Dendritic cell treated with granulocyte-macrophage colony-stimulating factor and Interleukin-4, amounts not matched to agents 40 ng/mL and 50 ng/mL, for 4 days (primary cell): ENCODE measurements around the gene CACUL1.

ENCODE experiments used
- H3K27ac Mint-ChIP-seq: one replicate; pipeline ENCODE4 v1.8.0; 2022; ENCODE audit warnings: mild to moderate bottlenecking, mixed read lengths
- H3K27me3 Mint-ChIP-seq: one replicate; pipeline ENCODE4 v1.8.0; 2022; ENCODE audit warnings: mild to moderate bottlenecking, mixed read lengths
- H3K36me3 Mint-ChIP-seq: one replicate; pipeline ENCODE4 v1.8.0; 2022; ENCODE audit warnings: low read depth, mixed read lengths
- H3K4me1 Mint-ChIP-seq: one replicate; pipeline ENCODE4 v1.8.0; 2022; ENCODE audit warnings: low read depth, mixed read lengths
- H3K4me3 Mint-ChIP-seq: one replicate; pipeline ENCODE4 v1.8.0; 2022; ENCODE audit warnings: mild to moderate bottlenecking, moderate library complexity, mixed read lengths
- H3K9me3 Mint-ChIP-seq: one replicate; pipeline ENCODE4 v1.8.0; 2022; ENCODE audit warnings: mixed read lengths
- intact Hi-C: fragments of 100-400 bp; cut with micrococcal nuclease; formaldehyde crosslinking; loops from one replicate; pipeline ENCODE4 v1.15.0; 2022

CACUL1 gene

DNA sequence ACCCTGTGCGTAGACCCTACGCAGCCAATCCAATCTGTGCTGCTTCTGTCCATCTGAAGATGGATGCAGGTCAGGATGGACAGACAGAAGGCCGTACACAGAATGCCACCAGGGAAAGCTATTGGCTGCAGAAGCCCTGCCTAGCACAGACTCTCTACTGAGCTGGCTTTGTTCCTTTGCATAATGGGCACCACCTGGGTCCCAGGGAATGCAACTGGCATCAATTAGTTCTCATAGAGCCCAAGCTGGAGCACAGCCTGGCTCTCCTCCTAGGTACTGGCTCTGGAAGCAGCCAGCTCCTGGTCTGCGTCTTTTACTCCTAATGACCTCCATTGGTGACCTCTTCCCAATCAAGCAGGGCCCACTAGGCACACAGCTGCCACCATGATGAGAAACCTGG is 26.8 kb upstream of the CACUL1 start:
- H3K9me3 Mint-ChIP-seq = peaks cover 29% of the 10 kb centered on the region
- intact Hi-C loops = no loop called here
- H3K36me3 Mint-ChIP-seq = peaks cover 65% of the 10 kb centered on the region
- peaks cover 3% of the 10 kb centered on the region for H3K27me3 Mint-ChIP-seq
- peaks cover 20% of the 10 kb centered on the region for H3K4me1 Mint-ChIP-seq
- H3K27ac Mint-ChIP-seq = no peak overlapping the region
- H3K4me3 Mint-ChIP-seq = no peak overlapping the region

GRCh38 chr10:118778727-118779126 is 24.0 kb upstream of the CACUL1 start:
- H3K4me3 Mint-ChIP-seq = no peak overlapping the region
- intact Hi-C loops = no loop called here
- peaks cover 36% of the 10 kb centered on the region for H3K9me3 Mint-ChIP-seq
- H3K27me3 Mint-ChIP-seq = peaks cover 5% of the 10 kb centered on the region
- H3K4me1 Mint-ChIP-seq = peaks cover 12% of the 10 kb centered on the region
- peak overlapping the region; percentile 29 for H3K27ac Mint-ChIP-seq
- peaks cover 51% of the 10 kb centered on the region for H3K36me3 Mint-ChIP-seq

- Mint-ChIP-seq H3K27me3 (peaks cover 9% of the 10 kb centered on the region), H3K4me3 (no peak overlapping the region), H3K27ac (no peak overlapping the region), H3K36me3 (peaks cover 35% of the 10 kb centered on the region), H3K9me3 (peaks cover 36% of the 10 kb centered on the region), H3K4me1 (peaks cover 12% of the 10 kb centered on the region)
- intact Hi-C loops = no loop called here
Observed at GRCh38 chr10:118776960-118777359, 22.2 kb upstream of the CACUL1 start.

DNA sequence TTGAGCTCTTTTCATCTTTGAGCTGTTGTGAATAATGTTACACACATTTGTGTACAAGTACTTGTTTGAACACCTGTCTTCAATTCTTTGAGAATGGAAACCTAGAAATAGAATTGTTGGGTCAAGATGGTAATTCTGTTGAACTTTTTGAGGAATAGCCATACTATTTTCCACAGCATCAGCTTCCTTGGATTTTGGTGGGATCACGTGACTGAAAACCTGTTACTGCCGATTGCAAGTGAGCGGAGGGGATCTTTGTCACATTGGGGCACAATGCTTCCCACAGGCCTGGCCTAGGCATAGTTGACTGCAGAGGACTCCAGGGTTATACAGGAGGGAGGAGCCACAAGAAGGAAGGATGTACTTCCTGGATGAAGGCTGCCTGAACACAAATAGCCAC is 21.3 kb upstream of the CACUL1 start:
- peaks cover 12% of the 10 kb centered on the region for H3K4me1 Mint-ChIP-seq
- H3K27me3 Mint-ChIP-seq = peaks cover 9% of the 10 kb centered on the region
- intact Hi-C loops = no loop called here
- peaks cover 35% of the 10 kb centered on the region for H3K36me3 Mint-ChIP-seq
- no peak overlapping the region for H3K27ac Mint-ChIP-seq
- peaks cover 36% of the 10 kb centered on the region for H3K9me3 Mint-ChIP-seq
- no peak overlapping the region for H3K4me3 Mint-ChIP-seq

DNA sequence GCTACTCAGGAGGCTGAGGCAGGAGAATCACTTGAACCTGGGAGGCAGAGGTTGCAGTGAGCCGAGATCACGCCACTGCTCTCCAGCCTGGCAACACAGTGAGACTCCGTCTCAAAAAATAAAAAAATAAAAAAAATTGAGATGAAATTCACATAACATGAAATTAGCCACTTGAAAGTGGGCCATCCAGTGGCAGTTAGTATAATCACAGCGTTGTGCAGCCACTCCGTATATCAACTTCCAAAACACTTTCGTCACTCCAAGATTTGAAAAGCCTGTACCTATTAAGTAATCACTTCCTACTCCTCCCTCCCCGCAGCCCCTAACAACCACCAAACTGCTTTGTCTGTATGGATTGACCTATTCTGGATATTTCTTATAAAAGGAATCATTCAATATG is 20.7 kb upstream of the CACUL1 start:
- Mint-ChIP-seq H3K27ac (no peak overlapping the region), H3K4me3 (no peak overlapping the region), H3K4me1 (peaks cover 12% of the 10 kb centered on the region), H3K27me3 (peaks cover 11% of the 10 kb centered on the region), H3K36me3 (peaks cover 35% of the 10 kb centered on the region), H3K9me3 (peaks cover 42% of the 10 kb centered on the region)
- intact Hi-C loops = no loop called here

DNA sequence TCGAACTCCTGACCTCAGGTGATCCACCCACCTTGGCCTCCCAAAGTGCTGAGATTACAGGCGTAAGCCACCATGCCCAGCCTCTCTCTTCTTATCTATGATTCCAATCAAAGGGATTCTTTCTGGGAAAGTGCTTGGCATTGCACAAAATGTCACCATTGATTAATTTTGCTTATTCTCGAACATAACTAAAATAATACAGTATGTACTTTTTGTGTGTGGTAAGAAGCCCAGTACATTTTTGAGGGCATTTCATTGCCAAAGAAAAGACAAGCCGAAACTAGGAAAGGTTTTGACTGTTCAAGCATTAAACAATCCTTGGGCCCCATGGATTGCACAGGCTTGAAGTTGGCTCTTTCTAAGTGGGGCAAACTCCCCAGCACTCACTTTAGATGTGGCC is 18.3 kb upstream of the CACUL1 start:
- Mint-ChIP-seq H3K27ac (no peak overlapping the region), H3K4me1 (peaks cover 6% of the 10 kb centered on the region), H3K27me3 (peaks cover 11% of the 10 kb centered on the region), H3K9me3 (peaks cover 41% of the 10 kb centered on the region), H3K36me3 (peaks cover 17% of the 10 kb centered on the region), H3K4me3 (no peak overlapping the region)
- intact Hi-C loops = no loop called here

GRCh38 chr10:118771976-118772375 is 17.2 kb upstream of the CACUL1 start:
- H3K4me1 Mint-ChIP-seq = peaks cover 6% of the 10 kb centered on the region
- intact Hi-C loops = no loop called here

GRCh38 chr10:118769898-118770600 is 15.3 kb upstream of the CACUL1 start:
- Mint-ChIP-seq H3K9me3 (peaks cover 18% of the 10 kb centered on the region), H3K4me3 (no peak overlapping the region), H3K36me3 (no peaks in the 10 kb centered on the region), H3K27me3 (peaks cover 11% of the 10 kb centered on the region), H3K27ac (no peak overlapping the region), H3K4me1 (peaks cover 6% of the 10 kb centered on the region)
- intact Hi-C loops = no loop called here

More at GRCh38 chr10:118771976-118772375, 17.2 kb upstream of the CACUL1 start:
- no peak overlapping the region for H3K27ac Mint-ChIP-seq
- peaks cover 6% of the 10 kb centered on the region for H3K36me3 Mint-ChIP-seq
- H3K9me3 Mint-ChIP-seq = peaks cover 30% of the 10 kb centered on the region
- no peak overlapping the region for H3K4me3 Mint-ChIP-seq
- H3K27me3 Mint-ChIP-seq = peaks cover 11% of the 10 kb centered on the region

- H3K9me3 Mint-ChIP-seq = peaks cover 18% of the 10 kb centered on the region
- H3K27me3 Mint-ChIP-seq = peaks cover 6% of the 10 kb centered on the region
- H3K4me1 Mint-ChIP-seq = peaks cover 6% of the 10 kb centered on the region
- H3K4me3 Mint-ChIP-seq = no peak overlapping the region
- intact Hi-C loops = no loop called here
- H3K27ac Mint-ChIP-seq = no peak overlapping the region
- H3K36me3 Mint-ChIP-seq = no peaks in the 10 kb centered on the region
Observed at GRCh38 chr10:118768041-118768919, 13.5 kb upstream of the CACUL1 start.

- Mint-ChIP-seq H3K9me3 (peaks cover 18% of the 10 kb centered on the region), H3K27ac (no peak overlapping the region), H3K4me1 (peaks cover 6% of the 10 kb centered on the region)
Observed at GRCh38 chr10:118767297-118768040, 12.7 kb upstream of the CACUL1 start.

DNA sequence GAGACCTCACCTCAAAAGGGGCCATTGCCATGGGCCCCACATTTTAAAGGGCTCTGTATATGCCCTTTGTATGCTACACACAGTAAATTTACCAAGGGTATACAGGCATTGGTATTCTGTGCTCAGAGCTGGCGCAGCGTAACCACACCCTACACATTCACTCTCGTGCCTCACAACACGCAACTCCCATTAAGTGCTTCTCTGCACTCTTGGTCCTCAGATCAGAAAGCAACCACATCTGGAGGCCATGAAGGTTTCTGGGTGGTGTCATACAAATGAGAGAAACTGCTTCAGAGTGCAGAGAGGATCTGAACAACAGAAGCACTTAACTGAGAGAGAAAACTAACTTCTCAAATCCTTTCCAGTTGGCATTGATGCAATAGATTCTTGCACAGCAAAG is 9.4 kb upstream of the CACUL1 start:
- peaks cover 2% of the 10 kb centered on the region for H3K27me3 Mint-ChIP-seq
- peaks cover 2% of the 10 kb centered on the region for H3K4me1 Mint-ChIP-seq
- intact Hi-C loops = no loop called here

More at GRCh38 chr10:118767297-118768040, 12.7 kb upstream of the CACUL1 start:
- Mint-ChIP-seq H3K27me3 (peaks cover 6% of the 10 kb centered on the region), H3K4me3 (no peak overlapping the region), H3K36me3 (no peaks in the 10 kb centered on the region)
- intact Hi-C loops = no loop called here

GRCh38 chr10:118763202-118763988 is 8.6 kb upstream of the CACUL1 start:
- H3K27me3 Mint-ChIP-seq = peaks cover 2% of the 10 kb centered on the region
- H3K27ac Mint-ChIP-seq = no peak overlapping the region
- H3K36me3 Mint-ChIP-seq = no peaks in the 10 kb centered on the region
- H3K9me3 Mint-ChIP-seq = no peaks in the 10 kb centered on the region
- intact Hi-C loops = no loop called here
- H3K4me3 Mint-ChIP-seq = no peak overlapping the region
- no peaks in the 10 kb centered on the region for H3K4me1 Mint-ChIP-seq

More for the DNA sequence above, 9.4 kb upstream of the CACUL1 start:
- H3K36me3 Mint-ChIP-seq = no peaks in the 10 kb centered on the region
- no peak overlapping the region for H3K4me3 Mint-ChIP-seq
- no peaks in the 10 kb centered on the region for H3K9me3 Mint-ChIP-seq
- H3K27ac Mint-ChIP-seq = no peak overlapping the region

- no peaks in the 10 kb centered on the region for H3K9me3 Mint-ChIP-seq
Observed at GRCh38 chr10:118760265-118760664, 5.5 kb upstream of the CACUL1 start.

More at GRCh38 chr10:118760265-118760664, 5.5 kb upstream of the CACUL1 start:
- no peaks in the 10 kb centered on the region for H3K36me3 Mint-ChIP-seq
- no peak overlapping the region for H3K4me3 Mint-ChIP-seq
- H3K27ac Mint-ChIP-seq = no peak overlapping the region
- intact Hi-C loops = no loop called here
- peaks cover 16% of the 10 kb centered on the region for H3K27me3 Mint-ChIP-seq
- peaks cover 12% of the 10 kb centered on the region for H3K4me1 Mint-ChIP-seq
